GM18502 (cell line): ENCODE results near the gene EXOC2.
"Not testable (repeated sequence)": the region's sequence is repeated elsewhere in the genome, so short reads cannot be mapped to it uniquely, and the experiment has no call there.

Source experiments
- ATAC-seq: cut with Tn5 transposase; IDR thresholded peaks from one replicate; pipeline ENCODE4 v1.9.1; 2021; ENCODE audit warnings: mild to moderate bottlenecking; ENCODE audit not compliant: unreplicated experiment, poor library complexity

The EXOC2 gene

DNA sequence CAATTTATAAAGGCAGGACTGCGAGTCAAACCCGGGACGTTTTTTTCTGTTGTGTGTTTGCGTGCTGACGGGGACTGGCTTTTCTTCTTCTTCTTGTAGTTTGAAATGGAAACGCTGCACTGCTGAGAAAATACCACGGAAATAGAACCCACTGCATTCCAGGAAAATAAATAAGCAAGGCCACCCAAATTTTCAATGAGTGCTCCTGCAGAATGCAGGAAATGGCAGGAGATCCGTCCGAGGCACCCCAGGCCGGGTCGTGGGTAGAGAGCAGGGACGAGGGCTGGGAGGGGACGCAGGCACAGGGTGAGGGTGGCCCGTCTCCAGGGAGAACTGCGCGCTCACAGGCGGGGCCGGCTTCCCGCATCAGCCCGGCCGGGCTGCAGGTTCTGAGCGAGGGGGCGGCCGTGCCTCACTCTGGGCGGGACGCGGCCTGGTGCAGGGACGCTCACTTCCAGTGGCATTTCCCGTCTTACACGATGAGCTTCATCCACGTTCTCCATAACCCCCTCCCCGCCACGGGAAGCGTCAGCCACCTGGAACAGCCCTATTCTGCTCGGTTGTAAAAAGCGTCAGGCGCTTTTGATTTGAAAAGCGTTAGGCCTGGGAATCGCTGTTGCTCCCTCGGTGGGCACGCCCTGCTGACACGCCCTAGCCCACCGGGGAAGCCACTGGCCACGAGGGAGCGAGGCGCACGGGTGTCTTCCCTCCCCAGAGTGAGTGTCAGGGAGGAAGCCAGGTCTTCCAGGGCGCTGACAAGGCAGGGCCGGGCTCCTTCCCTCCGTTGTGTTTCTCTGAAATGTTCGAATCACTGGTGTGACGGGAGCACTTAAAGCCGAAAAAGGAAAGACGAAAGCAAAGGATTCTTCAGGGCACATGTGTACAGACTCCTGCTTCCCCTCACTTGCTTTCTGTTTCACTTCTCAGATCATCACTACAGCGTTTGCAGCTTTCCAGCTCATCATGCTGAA is 17.9 kb upstream of the EXOC2 start:
- ATAC-seq: peak; percentile 86

DNA sequence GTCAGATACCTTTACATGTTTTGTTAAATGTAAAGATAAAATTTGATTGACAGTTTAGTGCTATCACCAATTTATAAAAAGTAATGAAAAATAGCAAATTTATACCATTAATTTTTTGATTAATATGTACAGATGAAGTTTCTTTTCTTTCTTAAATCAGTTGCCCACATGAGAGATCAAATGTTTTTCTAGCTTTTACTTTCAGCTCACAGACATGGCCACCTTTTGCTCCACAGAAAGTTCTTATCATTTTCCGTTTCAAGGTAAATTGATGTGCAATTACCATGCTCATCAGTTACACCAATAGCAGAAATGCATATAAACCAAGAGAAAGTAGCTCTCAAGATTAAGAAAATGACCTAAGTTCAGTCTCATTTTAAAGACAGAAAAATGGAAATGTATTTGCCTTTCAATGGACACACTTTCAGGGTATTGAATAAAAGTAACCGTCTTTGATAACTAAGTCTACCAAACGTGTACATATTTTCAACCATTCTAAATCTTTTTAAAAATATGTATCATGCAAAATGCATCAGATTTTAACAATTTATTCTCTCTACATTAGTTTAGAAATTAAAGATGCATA is 16.6 kb upstream of the EXOC2 start:
- no peak for ATAC-seq

DNA sequence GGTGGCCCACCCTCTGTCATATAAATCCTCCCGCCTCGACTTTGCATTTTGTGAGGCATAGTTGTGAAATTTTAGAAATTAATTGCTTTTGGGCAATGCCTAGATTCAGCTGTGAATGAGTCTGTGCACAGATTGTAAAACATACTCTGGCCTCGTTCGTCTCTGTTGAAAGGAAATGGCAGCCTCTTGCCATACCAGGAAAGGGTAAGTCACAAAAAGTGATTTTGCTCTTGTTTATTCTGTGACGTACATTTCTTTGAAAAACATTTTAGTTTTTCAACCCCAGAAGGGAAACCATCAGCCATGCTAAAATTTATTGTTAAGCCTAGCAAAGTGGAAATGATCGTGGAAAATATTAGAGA is 15.3 kb upstream of the EXOC2 start:
- ATAC-seq: no peak

DNA sequence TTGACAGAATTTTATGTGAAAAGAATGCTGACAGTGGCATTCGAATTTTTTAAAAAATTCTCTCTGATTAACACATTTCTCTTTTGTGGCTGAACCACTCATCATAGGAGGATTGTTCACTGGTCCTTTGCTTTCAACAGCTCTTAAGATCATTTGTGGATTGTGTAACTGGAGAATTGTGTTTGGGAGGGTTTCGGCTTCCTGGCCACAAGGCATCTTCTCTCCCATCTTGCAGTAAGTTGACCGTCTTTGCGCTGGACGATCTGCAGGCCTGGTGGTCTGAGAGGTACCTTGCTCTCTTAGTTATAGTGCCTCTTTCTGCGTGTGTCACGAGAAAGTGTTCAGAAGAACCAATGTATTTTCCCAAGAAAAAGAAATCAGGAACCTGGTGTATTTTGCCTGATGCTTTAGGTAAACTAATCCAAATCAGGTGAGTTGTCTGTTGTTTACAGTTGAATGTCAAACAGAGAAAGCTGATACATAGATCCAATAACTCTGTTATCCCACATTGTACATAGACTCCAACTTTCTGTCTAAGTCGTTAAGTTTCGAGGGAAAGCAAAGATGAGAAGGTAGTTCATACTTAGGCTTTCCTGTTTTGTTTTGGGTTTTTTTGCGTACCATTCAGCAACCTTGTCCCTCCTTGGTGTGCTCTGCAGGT is 14.8 kb upstream of the EXOC2 start:
- ATAC-seq: no peak

DNA sequence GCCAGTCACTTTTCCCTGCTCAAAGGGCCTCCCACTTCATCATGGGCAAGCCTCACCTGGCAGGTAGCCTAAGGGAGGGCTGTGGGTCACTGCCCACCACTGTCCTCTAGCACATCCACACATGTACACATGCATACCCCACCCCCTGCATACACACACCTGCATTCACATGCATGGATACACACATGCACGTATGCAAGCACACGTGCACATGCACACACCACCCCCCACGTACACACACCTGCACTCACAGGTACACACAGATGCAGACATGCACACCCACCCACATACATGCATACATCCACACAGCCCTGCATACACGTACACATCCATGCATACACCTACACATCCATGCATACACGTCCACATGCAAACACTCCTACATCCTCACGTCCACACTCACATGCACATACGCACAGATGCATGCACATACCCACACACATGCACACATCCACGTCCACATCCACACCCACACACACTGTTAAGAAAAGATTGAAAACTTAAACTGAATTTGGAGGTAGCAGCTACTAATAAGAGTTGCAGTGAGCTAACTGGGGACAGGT is 14.0 kb upstream of the EXOC2 start:
- no peak for ATAC-seq

DNA sequence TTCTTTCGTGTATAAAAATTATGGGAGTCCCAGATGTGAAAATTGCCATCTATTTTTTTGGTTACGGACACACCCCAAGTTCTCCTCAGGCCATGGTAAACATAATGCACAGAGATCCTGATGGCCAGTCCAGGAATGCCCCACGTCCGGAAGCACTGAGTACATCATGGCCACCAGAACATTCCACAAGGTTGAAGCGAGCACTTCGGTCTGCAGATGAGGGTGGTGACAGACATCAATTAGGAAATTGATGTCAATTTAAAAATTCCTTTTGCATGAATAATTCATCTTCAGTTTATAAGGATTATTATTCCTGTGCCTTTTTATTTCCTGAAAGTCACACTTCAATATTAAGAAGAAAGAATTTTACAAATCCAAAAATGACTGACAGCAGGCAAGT is 13.2 kb upstream of the EXOC2 start:
- no peak for ATAC-seq

DNA sequence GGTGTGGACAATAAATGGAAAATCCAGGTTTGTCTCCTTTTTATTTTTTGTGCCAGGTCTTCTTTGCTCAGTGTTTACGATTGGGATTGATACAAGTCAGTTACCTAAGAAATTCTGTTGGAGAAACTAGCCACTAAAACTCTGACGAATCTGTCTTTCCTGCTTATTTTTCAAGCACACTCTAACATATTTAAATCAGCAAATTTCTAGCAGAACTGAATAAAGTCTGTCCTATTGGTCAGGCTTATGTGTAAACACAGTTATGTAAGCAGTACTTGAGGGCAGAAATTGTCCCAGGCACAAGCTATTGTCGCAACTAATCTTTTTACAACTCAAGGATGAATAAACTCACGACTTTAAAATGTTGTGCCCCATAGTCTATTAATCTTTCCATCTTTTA is 12.1 kb upstream of the EXOC2 start:
- no peak for ATAC-seq

DNA sequence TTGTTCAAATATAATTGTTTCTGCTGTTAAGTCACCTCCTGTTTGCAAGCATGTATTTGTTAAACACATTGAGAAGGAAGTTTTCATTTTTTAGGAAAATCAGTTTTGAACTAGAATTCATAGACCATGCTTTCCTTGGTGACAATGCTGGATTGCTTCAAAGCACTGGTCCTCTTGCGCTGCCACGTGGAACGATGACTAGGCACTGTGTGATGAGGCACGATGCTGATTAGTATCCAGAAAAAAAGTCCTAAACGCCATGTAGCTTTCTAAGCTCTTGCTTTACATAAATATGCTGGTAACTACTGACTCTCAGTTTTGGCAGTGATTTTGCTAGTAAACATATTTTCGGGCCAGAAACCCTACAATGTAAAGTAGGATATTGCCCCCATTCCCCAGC is 11.1 kb upstream of the EXOC2 start:
- ATAC-seq: no peak

DNA sequence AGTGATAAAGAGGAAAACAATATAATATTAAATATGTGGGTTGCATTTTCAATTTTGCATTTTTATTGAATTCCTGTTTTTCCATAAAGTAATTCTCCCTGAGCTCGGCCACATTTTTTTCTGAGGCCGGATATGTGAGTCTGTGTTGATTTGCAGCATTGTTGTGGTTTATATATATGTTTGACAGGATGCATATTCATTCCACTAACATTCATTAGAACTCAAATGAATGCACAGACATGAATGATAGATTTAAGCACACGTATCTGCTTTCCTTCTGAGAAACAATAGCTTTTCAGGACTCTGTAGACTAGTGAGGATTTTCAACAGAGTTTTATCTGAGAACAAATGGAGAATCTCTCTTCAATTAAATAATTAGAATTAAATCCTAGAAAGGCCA is 10.6 kb upstream of the EXOC2 start:
- ATAC-seq: no peak

DNA sequence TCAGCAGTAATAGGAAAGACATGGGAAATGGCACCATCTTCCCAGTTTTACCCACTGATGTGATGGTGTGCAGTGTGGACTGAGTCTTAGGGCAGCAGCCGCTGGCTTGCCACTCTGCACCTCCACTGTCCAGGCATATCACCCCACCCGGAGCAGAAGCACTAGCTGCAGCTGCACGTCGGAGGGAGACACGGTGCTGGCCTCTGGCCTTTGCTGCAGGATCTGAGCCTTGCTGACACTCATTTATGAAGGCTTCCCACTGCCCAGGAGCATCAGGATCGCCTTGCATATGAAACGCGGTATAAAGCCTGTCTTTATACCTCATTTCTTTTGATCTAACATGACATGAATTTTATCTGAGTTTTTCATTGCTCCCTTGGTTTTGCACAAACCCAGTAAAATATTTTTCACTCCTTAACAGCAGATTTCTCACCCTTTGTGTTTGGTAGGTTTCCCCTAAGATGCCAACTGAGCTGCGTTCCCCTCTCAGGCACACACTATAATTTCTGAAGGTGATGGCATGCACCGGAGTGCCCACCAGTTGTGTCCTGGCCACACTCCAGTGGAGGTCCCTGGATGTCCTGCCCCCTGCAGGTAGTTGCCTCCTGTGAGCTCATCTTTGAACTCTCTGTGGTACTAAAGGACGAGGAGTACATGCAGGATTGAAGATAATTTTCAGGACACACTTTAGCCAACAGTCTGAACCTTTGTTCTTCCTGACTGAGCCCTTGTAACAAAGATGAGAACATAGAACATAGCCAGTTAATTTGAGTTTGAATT is 9.0 kb upstream of the EXOC2 start:
- no peak for ATAC-seq

DNA sequence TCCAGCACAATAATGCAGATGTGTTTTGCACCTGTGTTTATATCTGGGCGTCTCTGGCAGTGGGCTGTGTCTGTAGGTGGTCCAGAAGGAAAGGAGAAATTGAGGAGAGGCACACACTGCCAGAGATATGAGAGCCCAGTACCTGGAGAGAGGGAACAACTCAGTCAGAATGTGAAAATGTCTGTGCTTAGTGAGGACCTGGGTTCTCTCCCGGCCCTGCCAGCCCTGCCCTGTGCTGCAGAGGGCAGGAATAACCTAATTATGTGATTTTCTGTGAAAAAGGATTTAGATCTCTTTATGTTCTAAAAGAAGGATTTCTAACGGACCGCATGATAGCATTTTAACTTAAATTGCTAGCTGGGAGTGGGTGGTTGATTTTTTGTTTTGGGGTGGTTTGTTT is 8.3 kb upstream of the EXOC2 start:
- no peak for ATAC-seq

DNA sequence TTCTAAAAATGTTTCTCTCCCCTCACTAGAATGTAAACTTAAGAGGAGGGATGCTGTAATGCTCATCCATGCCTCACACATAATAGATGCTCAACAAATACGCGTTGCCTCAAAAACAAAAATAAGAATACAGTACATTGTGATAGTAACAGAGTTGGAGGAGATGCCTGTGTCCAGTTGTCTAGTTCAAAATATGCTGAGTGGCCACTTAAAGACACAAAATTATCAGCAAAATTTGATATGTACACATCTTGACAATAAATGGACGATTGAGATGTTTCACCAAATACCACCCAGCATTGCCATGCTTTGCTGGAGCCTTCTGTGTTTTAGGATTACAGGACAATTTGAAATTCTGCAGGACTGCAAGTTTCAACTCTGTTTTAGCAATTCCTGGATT is 7.6 kb upstream of the EXOC2 start:
- ATAC-seq: no peak

DNA sequence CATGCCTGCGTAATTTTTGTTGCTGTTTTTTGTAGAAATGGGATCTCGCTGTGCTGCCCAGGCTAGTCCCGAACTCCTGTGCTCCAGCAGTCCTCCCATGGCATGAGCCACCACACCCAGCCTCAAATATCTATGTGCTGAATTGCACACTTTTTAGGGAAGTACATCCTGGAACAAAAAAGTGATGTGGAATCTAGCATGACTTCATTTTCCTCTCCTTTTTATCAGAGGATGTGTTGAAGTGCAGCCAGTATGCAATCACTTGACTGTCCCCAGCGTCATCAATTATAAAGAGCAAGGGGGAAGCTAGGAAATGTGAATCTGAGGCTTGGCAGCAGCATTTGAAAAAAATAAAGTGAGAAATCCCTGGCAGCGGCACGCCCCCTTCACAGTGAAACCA is 6.4 kb upstream of the EXOC2 start:
- no peak for ATAC-seq

DNA sequence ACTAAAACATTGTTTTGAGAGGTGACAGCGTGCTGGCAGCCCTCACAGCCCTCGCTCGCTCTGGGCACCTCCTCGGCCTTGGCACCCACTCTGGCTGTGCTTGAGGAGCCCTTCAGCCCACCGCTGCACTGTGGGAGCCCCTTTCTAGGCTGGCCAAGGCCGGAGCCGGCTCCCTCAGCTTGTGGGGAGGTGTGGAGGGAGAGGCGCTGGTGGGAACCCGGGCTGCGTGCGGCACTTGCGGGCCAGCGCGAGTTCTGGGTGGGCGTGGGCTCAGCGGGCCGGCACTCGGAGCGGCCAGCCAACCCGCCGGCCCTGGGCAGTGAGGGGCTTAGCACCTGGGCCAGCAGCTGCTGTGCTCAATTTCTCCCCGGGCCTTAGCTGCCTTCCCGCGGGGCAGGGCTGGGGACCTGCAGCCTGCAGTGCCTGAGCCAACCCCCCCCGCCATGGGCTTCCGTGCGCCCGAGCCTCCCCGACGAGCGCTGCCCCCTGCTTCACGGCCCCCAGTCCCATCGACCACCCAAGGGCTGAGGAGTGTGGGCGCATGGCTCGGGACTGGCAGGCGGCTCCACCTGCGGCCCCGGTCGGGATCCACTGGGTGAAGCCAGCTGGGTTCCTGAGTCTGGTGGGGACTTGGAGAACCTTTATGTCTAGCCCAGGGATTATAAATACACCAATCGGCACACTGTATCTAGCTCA is 1.6 kb upstream of the EXOC2 start:
- ATAC-seq: not testable (repeated sequence)

DNA sequence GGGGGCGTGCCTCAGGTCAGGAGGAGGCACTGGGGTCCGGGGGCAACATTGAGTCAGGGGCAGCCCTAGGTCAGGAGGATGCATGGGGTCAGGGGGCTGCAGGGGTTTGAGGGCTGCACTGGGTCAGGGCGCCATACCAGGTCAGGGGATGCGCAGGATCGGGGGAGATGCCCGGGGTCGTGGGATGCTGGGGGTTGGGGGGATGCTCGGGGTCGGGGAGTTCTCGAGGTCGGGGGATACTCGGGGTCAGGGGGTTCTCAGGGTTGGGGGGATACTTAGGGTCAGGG is 727 bp upstream of the EXOC2 start:
- ATAC-seq: no peak

DNA sequence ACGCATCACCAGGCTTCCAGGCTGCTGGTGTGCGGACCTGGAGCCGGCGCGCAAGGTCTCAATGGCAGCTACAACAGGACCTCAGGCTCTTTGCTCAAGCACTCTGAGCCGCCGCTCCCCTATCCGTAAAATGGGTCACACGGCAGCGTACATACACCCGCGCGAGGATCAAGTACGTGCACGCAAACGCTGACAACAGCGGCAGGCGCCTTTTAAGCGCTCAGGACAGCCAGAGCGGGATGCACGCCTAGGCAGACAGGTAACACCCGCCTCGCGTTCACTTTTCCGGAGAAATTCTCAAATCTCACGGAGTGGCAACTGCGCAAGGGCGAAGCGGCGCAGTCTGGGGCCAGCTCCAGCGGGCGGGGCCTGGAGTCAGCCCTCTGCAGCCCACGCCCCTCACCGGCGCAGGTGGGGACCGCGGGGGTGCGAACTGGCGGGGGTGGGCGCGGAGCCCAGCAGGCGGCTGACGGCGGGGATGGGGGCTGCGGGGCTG is 535 bp downstream of the EXOC2 start:
- ATAC-seq: peak; percentile 83

DNA sequence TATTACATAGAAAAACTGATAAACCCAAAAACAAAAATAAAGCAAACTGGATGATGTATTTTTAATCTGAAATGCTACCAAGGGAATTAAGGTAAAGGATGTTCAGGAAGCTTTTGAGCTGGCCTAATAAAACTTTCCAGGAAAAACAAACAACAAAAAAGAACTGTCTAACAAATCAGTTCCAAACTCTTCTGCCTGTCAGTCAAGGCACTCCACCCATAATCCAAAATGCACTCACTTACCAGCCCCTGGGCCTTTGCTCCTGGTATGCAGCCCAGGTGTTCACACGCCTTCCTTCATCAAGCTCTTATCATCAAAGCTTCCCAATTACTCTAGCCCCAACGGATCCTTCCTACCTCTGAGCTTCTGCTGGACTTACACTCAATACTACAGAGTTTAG is 3.7 kb downstream of the EXOC2 start:
- no peak for ATAC-seq

DNA sequence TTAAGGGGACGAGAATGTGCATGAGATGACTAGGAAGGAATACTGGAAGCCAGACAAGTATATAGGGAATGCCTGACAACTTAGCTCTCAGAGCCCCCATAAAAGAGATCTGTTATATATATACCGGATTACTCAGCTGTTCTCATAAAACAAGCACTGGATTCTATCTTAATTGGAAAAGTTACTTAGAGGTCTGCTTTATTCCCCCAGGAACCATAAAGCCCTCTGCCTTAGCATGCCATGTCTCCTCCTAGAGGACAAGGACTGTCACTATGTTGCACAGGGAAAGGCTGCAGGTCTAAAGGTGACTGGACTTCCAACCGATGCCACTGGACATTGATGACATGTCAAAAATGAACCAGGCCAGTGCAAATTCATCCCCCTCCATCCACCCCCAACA is 6.4 kb downstream of the EXOC2 start:
- ATAC-seq: no peak

DNA sequence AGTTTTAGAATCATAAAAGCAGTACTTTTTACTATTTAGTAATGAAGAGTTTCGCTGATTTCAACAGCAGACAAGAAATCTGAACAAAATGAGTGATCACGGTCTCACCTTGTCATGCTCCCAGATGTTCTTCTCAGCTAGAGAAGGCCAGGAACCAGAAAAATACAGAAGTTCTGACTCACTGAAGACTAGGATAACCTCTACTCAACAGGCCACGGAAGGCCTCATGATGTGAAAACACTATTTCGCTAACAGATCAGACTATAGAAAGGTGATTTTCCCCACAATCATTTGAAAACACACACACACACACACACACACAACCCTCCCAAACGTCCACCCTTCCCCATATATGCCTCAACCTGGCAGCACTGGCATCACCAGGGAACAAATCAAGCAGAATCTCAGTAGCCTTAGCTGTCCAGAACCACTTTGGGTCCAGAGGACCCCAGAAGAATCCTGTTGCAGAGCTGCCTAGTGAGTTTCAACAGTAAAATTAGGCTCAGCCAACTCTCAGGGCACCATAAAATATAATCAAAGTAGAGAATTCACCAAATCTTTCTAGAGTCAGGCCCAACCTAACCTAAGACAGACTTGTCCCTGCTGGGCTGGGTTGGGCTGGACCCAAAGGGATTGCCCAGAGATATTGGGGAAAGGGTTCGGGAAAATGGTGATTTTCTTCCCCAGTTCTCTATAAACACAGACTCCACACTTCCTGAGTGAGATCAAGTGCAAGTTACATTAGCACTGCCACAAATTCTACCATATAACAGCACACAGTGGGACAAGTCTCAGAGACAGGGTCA is 7.9 kb downstream of the EXOC2 start:
- ATAC-seq: peak; percentile 79
